ENCODE measurements around the gene IFITM2. TPM values are rescaled to one million over a fixed set of nuclear protein-coding genes. Genes with fewer than 3 reads are reported as not detected.
"Not testable (repeated sequence)": the region's sequence is repeated elsewhere in the genome, so short reads cannot be mapped to it uniquely, and the experiment has no call there.

Gene IFITM2
- total RNA-seq, 4 donors from 2014 or later: 25.6 to 84.1 (median 45.1) TPM

DNA sequence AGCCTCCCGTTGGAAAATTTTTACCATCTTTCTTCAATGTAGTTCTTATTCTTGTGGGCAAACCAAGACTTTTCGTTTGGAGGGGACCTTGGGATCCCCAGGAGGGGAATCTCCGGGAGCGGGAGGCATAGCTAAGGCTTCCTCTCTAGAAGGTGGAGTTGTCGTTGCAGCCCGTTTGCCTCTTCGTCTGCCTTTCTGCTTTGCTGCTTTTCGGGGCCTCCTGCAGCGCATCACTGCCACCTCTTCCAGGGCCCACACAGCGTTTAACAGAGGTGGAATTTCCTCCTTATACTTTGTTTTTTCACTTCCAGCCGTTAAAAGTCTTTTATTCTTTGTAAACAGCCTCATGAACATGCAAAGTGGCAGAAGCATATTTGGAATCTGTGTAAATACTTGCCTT, 16.5 kb downstream of the IFITM2 start:
- Histone ChIP-seq H3K27me3 (no peaks in the 10 kb centered on the region), H3K4me1 (peaks cover 44% of the 10 kb centered on the region), H3K27ac (peak overlapping the region; percentile 69), H3K9me3 (no peaks in the 10 kb centered on the region), H3K4me3 (no peak overlapping the region), H3K36me3 (no peaks in the 10 kb centered on the region)
- DNase-seq (ENCODE audit: low spot score in 2 of 2): no peak
- 67% methylated on average over 11 of the region's 11 CpGs for WGBS
- TF ChIP-seq, protein P1, sequence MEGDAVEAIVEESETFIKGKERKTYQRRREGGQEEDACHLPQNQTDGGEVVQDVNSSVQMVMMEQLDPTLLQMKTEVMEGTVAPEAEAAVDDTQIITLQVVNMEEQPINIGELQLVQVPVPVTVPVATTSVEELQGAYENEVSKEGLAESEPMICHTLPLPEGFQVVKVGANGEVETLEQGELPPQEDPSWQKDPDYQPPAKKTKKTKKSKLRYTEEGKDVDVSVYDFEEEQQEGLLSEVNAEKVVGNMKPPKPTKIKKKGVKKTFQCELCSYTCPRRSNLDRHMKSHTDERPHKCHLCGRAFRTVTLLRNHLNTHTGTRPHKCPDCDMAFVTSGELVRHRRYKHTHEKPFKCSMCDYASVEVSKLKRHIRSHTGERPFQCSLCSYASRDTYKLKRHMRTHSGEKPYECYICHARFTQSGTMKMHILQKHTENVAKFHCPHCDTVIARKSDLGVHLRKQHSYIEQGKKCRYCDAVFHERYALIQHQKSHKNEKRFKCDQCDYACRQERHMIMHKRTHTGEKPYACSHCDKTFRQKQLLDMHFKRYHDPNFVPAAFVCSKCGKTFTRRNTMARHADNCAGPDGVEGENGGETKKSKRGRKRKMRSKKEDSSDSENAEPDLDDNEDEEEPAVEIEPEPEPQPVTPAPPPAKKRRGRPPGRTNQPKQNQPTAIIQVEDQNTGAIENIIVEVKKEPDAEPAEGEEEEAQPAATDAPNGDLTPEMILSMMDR (IDR thresholded peaks at IDR 0.05): no peak
- TF ChIP-seq POLR2A (IDR thresholded peaks at IDR 0.05) (no peak), POLR2AphosphoS5 (IDR thresholded peaks at IDR 0.05) (no peak), EP300 (IDR thresholded peaks at IDR 0.05) (no peak)

DNA sequence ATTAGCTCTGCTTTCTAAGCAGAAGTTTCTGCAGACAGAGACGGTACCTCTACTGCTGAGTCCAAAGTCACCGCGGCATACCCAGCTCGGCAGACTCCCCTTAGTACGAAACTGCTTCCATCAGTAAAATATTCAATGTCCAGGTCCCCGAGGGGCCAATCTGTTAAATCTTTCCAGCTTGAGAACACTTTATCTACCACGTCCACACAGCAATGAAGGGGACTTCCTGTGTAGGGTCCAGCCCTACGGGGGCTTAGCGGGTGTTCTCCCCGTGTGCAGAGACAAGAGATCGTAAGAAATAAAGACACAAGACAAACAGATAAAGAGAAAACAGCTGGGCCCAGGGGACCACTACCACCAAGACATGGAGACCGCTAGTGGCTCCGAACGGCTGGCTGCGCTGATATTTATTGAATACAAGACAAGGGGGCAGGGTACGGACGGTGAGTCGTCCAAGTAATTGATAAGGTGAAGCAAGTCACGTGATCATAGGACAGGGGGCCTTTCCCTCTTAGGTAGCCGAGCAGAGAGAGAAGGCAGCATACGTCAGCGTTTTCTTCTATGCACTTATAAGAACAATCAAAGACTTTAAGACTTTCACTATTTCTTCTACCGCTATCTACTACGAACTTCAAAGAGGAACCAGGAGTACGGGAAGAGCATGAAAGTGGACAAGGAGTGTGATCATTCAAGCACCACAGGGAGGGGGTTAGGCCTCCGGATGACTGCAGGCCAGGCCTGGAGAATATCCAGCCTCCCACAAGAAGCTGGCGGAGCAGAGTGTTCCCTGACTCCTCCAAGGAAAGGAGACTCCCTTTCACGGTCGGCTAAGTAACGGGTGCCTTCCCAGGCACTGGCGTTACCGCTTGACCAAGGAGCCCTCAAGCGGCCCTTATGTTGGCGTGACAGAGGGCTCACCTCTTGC, 17.2 kb downstream of the IFITM2 start:
- not testable (repeated sequence) for DNase-seq (ENCODE audit: low spot score in 2 of 2); H3K27me3 ChIP-seq; H3K9me3 ChIP-seq; H3K36me3 ChIP-seq
- H3K4me1 ChIP-seq: peaks cover 40% of the 10 kb centered on the region
- 61% methylated on average over 27 of the region's 34 CpGs for WGBS
- H3K4me3 ChIP-seq: peak overlapping the region; percentile 1
- H3K27ac ChIP-seq: peak overlapping the region; percentile 90

DNA sequence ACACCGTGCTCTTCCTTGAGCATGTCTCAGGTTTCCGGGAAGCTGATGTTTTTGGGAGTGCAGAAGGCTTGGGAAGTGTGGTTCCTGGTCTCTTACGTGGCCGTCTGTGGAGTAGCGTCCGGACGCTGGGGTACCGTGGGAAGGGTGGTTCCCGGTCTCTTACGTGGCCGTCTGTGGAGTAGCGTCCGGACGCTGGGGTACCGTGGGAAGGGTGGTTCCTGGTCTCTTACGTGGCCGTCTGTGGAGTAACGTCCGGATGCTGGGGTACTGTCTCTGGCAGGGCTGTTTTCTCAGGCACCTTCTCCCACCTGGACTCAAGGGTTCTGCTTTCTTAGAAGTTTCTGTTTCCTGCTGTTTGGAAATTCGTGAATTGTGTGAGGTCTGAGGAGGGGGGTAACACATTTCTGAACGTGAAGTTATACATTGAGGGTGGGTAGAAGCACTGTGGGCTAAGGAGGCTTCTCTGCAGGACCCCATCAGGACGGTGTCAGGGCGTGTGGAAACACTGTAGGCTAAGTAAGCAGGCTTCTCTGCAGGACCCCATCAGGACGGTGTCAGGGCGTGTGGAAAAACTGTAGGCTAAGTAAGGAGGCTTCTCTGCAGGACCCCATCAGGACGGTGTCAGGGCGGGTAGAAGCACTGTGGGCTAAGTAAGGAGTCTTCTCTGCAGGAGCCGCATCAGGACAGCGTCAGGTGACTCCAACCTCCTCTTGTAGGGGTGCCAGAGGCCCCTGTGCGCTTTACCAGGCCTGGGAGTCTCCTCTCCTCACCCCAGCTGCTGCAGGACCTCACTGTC, 18.4 kb downstream of the IFITM2 start:
- 89% methylated on average over 30 of the region's 30 CpGs for WGBS
- H3K9me3 ChIP-seq: no peaks in the 10 kb centered on the region
- H3K4me1 ChIP-seq: peaks cover 38% of the 10 kb centered on the region
- peak overlapping the region; percentile 90 for H3K27ac ChIP-seq
- no peak overlapping the region for H3K4me3 ChIP-seq
- no peaks in the 10 kb centered on the region for H3K27me3 ChIP-seq
- no peaks in the 10 kb centered on the region for H3K36me3 ChIP-seq
- DNase-seq (ENCODE audit: low spot score in 2 of 2): no peak
- TF ChIP-seq POLR2A (IDR thresholded peaks at IDR 0.05): no peak
- no peak for TF ChIP-seq POLR2AphosphoS5 (IDR thresholded peaks at IDR 0.05)
- TF ChIP-seq, protein P1 (IDR thresholded peaks at IDR 0.05): no peak
- TF ChIP-seq EP300 (IDR thresholded peaks at IDR 0.05): no peak

DNA sequence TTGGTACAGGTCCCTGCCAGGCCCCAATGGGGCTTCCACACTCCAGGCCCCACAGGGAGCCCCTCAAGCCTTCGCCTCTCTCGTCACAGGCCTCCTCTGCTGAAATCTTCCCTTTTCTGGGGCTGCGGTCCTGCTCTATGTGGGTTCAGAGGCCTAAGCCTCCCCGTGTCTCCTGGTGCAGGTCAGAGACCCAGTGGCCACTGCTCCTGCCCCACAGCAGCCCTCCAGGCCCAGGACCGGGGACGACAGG, 18.9 kb downstream of the IFITM2 start:
- H3K27me3 ChIP-seq: no peaks in the 10 kb centered on the region
- TF ChIP-seq POLR2A (IDR thresholded peaks at IDR 0.05): peak in 1 of 2 donors; percentile 7
- no peak for TF ChIP-seq EP300 (IDR thresholded peaks at IDR 0.05)
- no peaks in the 10 kb centered on the region for H3K36me3 ChIP-seq
- H3K4me3 ChIP-seq: no peak overlapping the region
- peak overlapping the region; percentile 90 for H3K27ac ChIP-seq
- 88% methylated on average over 4 of the region's 6 CpGs for WGBS
- DNase-seq (ENCODE audit: low spot score in 2 of 2): no peak
- no peaks in the 10 kb centered on the region for H3K9me3 ChIP-seq
- H3K4me1 ChIP-seq: peaks cover 38% of the 10 kb centered on the region

DNA sequence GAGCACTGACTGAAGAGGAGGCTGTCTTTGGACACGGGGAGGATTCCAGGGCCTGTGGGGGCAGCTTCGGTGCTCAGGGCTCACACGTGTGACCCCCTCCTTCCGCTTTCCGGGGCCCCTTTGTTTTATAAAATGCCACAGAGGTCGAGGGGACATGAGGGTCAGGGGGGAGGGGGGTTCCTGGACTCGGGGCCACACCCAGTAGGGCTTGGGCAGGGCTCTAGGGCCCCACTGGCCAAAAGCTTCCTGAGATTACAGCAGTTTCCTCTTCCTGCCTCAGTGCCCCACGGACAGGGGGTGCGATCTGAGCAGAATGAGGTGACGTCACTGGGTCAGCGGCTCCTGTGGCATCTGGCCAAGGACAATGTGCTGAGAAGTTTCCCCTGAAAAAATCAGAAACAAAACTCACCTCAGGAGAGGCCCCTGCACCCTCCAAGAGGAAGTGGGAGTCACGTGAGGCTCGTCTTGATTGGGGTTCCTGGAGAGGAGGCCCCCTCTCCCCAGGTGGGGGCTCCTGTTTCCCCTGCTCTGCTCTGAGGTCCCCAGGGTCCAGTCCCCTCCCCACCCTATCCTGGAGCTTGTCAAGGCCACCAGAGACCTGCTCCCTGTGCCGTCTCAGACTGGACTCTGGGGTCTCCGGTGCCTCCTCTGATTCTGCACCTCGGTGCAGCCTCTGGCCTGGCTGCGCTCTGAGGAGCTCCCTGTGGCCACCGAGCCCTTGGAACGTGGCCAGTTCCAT, 19.4 kb downstream of the IFITM2 start:
- DNase-seq (ENCODE audit: low spot score in 2 of 2): peak in 1 of 2 donors; percentile 92
- TF ChIP-seq EP300 (IDR thresholded peaks at IDR 0.05) (no peak), POLR2AphosphoS5 (IDR thresholded peaks at IDR 0.05) (no peak), POLR2A (IDR thresholded peaks at IDR 0.05) (peak in 1 of 2 donors; percentile 2)
- TF ChIP-seq, protein P1 (IDR thresholded peaks at IDR 0.05): no peak
- Histone ChIP-seq H3K27me3 (no peaks in the 10 kb centered on the region), H3K4me1 (peaks cover 38% of the 10 kb centered on the region), H3K27ac (peak overlapping the region; percentile 90), H3K4me3 (no peak overlapping the region), H3K36me3 (no peaks in the 10 kb centered on the region), H3K9me3 (no peaks in the 10 kb centered on the region)
- WGBS: 54% methylated on average over 13 of the region's 19 CpGs

DNA sequence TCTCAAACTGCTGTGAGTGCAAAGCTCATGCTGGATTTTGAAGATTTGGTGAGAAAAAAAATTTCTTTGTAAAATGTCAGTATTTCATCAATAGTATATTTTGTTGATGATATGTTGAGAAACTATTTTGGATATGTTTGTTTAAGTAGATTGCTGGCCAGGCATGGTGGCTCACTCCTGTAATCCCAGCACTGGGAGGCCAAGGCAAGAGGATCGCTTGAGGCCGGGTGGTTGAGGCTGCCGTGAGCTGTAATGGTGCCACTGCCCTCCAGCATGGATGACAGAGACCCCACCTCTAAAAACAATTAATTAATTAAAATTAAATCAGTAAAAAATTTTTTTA, 19.9 kb downstream of the IFITM2 start:
- peak overlapping the region; percentile 90 for H3K27ac ChIP-seq
- peaks cover 38% of the 10 kb centered on the region for H3K4me1 ChIP-seq
- WGBS: 95% methylated on average over 3 of the region's 3 CpGs

More for the DNA sequence above, 19.9 kb downstream of the IFITM2 start:
- H3K9me3 ChIP-seq: no peaks in the 10 kb centered on the region
- no peaks in the 10 kb centered on the region for H3K27me3 ChIP-seq
- TF ChIP-seq, protein P1 (IDR thresholded peaks at IDR 0.05): no peak
- TF ChIP-seq POLR2AphosphoS5 (IDR thresholded peaks at IDR 0.05) (no peak), POLR2A (IDR thresholded peaks at IDR 0.05) (no peak), EP300 (IDR thresholded peaks at IDR 0.05) (no peak)
- no peak for DNase-seq (ENCODE audit: low spot score in 2 of 2)
- no peak overlapping the region for H3K4me3 ChIP-seq
- H3K36me3 ChIP-seq: no peaks in the 10 kb centered on the region
